PC-9 (cell line): ENCODE measurements around the gene PCDHB8. TPM values are rescaled to one million over a fixed set of nuclear protein-coding genes. Genes with fewer than 3 reads are reported as not detected.
A peak's percentile ranks its signal among the peaks of the same experiment; 100 is the strongest.
"Not testable (repeated sequence)": the region's sequence is repeated elsewhere in the genome, so short reads cannot be mapped to it uniquely, and the experiment has no call there.

Source experiments
- BruUV-seq: library from RNA; stranded (reverse); fragments of 400-500 nt; replicated peaks from 2 replicates; lab custom pipeline; 2021; lab: Mats Ljungman, UMichigan
- CTCF ChIA-PET: fragments of 300-600 bp; sonication (Branson Sonifier 250); formaldehyde crosslinking; loops from one replicate; lab custom pipeline; 2022; ENCODE audit warnings: antibody characterized with exemption; lab: Charles Lee
- POLR2A ChIA-PET: fragments of 300-600 bp; sonication (Branson Sonifier 250); formaldehyde crosslinking; loops from one replicate; lab custom pipeline; 2022; ENCODE audit warnings: antibody characterized with exemption; ENCODE audit not compliant: unreplicated experiment; lab: Charles Lee
- DNase-seq, 2 experiments: peaks; one replicate each; pipeline versions ENCODE4 v3.0.0 to v3.0.0-alpha.2; 2015 to 2022; ENCODE audit warnings: mixed read lengths in 1 of 2
- H2AFZ ChIP-seq: fragments of 200-600 bp; sonication (generic); 2 replicates; pipeline ENCODE4 v1.8.1; 2017; ENCODE audit warnings: antibody characterized with exemption
- H3F3A ChIP-seq: fragments of 200-600 bp; sonication (generic); 2 replicates; pipeline ENCODE4 v1.8.1; 2017; ENCODE audit warnings: antibody characterized with exemption, mild to moderate bottlenecking, low read depth; ENCODE audit not compliant: insufficient read depth
- H3K27ac ChIP-seq: fragments of 200-600 bp; sonication (generic); 2 replicates; pipeline ENCODE4 v1.6.1; 2016; ENCODE audit warnings: mixed run types
- H3K27me3 ChIP-seq: fragments of 200-600 bp; sonication (generic); 2 replicates; pipeline ENCODE4 v1.6.1; 2016; ENCODE audit warnings: low read depth, mixed run types; ENCODE audit not compliant: insufficient read depth
- H3K36me3 ChIP-seq: fragments of 200-600 bp; sonication (generic); 2 replicates; pipeline ENCODE4 v1.6.1; 2016; ENCODE audit warnings: low read depth, mixed run types
- H3K4me1 ChIP-seq: fragments of 200-600 bp; sonication (generic); replicated peaks from 2 replicates; pipeline ENCODE4 v1.6.1; 2016; ENCODE audit warnings: mixed run types; ENCODE audit not compliant: insufficient read depth
- H3K4me2 ChIP-seq: fragments of 200-600 bp; sonication (generic); 2 replicates; pipeline ENCODE4 v1.6.1; 2017; ENCODE audit warnings: mixed run types
- H3K4me3 ChIP-seq: fragments of 200-600 bp; sonication (generic); 2 replicates; pipeline ENCODE4 v1.6.1; 2016; ENCODE audit warnings: mixed run types
- H3K79me2 ChIP-seq: fragments of 200-600 bp; sonication (generic); 2 replicates; pipeline ENCODE4 v1.6.1; 2017; ENCODE audit warnings: low read depth, mixed run types
- H3K9me2 ChIP-seq: fragments of 200-600 bp; sonication (generic); 2 replicates; pipeline ENCODE4 v1.8.1; 2017; ENCODE audit warnings: mild to moderate bottlenecking; ENCODE audit not compliant: insufficient read depth
- H3K9me3 ChIP-seq: fragments of 200-600 bp; sonication (generic); 2 replicates; pipeline ENCODE4 v1.8.1; 2016; ENCODE audit warnings: low read depth; ENCODE audit not compliant: insufficient read depth
- H4K20me1 ChIP-seq: fragments of 200-600 bp; sonication (generic); 2 replicates; pipeline ENCODE4 v1.8.1; 2017; ENCODE audit not compliant: insufficient read depth
- CTCF ChIP-seq: fragments of 200-600 bp; sonication (generic); conservative IDR thresholded peaks from 2 replicates; pipeline ENCODE4 v1.6.1; 2017; ENCODE audit warnings: mixed run types, antibody characterized with exemption, mild to moderate bottlenecking, moderate library complexity
- EZH2 ChIP-seq: fragments of 200-600 bp; sonication (generic); IDR thresholded peaks from 2 replicates; pipeline ENCODE4 v1.8.0; 2017; ENCODE audit warnings: antibody characterized with exemption, low read depth
- intact Hi-C: fragments of 100-400 bp; cut with micrococcal nuclease; formaldehyde crosslinking; loops from one replicate; pipeline ENCODE4 v1.10.0; 2022; ENCODE audit not compliant: unreplicated experiment
- total RNA-seq: library from RNA; stranded (reverse); gene quantifications from 2 replicates; pipeline ENCODE4 v1.2.3, GENCODE V29; 2021

The PCDHB8 gene
- total RNA-seq, 1 experiment from 2014 or later: not detected

DNA sequence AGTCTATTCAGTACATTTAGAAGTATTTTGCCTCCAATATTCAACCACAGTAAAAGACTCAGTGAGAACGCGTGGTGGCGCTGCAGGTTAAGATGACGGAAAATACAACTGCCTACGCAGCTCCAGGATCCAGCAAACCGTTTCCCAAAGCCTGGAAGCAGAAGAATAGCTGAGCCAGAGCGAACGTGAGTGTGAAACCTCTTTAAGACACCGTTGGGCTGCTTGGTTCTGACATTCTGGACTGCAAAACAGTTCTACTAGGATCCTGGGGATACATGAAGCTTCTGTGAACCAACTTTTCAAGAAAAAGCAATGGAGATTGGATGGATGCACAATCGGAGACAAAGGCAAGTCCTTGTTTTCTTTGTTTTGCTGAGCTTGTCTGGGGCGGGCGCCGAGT lies 4.7 kb downstream of the PCDHB8 start, which contains the start of gene PCDHB16:
TSS of gene PCDHB16 (plus strand) at position 140 of the 400 bp plus-strand sequence. CDS start at position 313, 173 bp downstream.
- POLR2A ChIA-PET: no interaction called here
- CTCF ChIA-PET: no interaction called here
- H3F3A ChIP-seq: no peaks in the 10 kb centered on the region
- peak in 1 of 2 experiments; percentile 19 for DNase-seq
- no peaks in the 10 kb centered on the region for H3K27me3 ChIP-seq
- no peaks in the 10 kb centered on the region for H3K4me1 ChIP-seq
- TF ChIP-seq CTCF (peak; percentile 40; the same call in 1 of the 2 replicates), EZH2 (no peak)
- no peaks in the 10 kb centered on the region for H3K36me3 ChIP-seq
- H3K4me2 ChIP-seq: no peak within 1 kb of the TSS
- no peaks in the 10 kb centered on the region for H3K79me2 ChIP-seq
- H2AFZ ChIP-seq: no peak within 1 kb of the TSS
- no peaks in the 10 kb centered on the region for H3K9me3 ChIP-seq
- intact Hi-C loops: loop anchor here (10.0 kb wide), 1 partner anchor 97 kb away; no protein-coding TSS in a partner anchor
- H3K27ac ChIP-seq: no peak within 1 kb of the TSS
- no peaks in the 10 kb centered on the region for H4K20me1 ChIP-seq
- no peaks in the 10 kb centered on the region for H3K9me2 ChIP-seq
- BruUV-seq: no TSS peak
- H3K4me3 ChIP-seq: no peak within 1 kb of the TSS

GRCh38 chr5:141184117-141184855 lies 6.7 kb downstream of the PCDHB8 start:
- CTCF ChIA-PET, DNase-seq, H3K79me2 ChIP-seq: not testable (repeated sequence)

DNA sequence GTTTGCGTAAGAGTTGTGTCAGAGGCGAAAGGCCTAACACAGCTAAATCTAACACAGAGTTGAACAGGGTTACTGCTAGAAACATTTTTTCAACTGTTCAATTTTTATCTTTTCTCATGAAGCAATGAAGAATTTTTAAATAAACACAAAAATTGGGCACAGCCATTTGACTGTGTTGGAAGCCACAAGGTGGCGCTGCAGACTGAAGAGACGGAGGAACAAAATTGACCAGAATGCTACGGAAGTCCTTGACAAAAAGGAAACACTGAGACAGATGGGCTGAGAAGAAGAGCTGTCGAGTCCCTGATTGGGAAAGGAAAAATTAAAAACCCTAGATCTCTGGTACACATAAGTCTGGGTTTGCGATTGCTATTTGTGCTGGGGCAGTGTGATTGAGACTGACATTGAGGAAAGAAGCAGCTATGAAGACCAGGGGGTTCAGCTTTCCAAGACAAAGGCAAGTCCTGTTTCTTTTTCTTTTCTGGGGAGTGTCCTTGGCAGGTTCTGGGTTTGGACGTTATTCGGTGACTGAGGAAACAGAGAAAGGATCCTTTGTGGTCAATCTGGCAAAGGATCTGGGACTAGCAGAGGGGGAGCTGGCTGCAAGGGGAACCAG lies 9.4 kb downstream of the PCDHB8 start, which contains the start of gene PCDHB9:
TSS of gene PCDHB9 (plus strand) at position 265 of the 616 bp plus-strand sequence. CDS start at position 423, 158 bp downstream.
- no TSS peak for BruUV-seq

More at GRCh38 chr5:141184117-141184855, 6.7 kb downstream of the PCDHB8 start:
- H3K4me2 ChIP-seq, H4K20me1 ChIP-seq, H3K4me1 ChIP-seq, H3K9me3 ChIP-seq, H3K27ac ChIP-seq, H3K9me2 ChIP-seq, H3K27me3 ChIP-seq, BruUV-seq, H2AFZ ChIP-seq, H3F3A ChIP-seq, H3K36me3 ChIP-seq, H3K4me3 ChIP-seq, POLR2A ChIA-PET: not testable (repeated sequence)
- intact Hi-C loops: loop anchor here (10.0 kb wide), 1 partner anchor 99 kb away; no protein-coding TSS in a partner anchor

DNA sequence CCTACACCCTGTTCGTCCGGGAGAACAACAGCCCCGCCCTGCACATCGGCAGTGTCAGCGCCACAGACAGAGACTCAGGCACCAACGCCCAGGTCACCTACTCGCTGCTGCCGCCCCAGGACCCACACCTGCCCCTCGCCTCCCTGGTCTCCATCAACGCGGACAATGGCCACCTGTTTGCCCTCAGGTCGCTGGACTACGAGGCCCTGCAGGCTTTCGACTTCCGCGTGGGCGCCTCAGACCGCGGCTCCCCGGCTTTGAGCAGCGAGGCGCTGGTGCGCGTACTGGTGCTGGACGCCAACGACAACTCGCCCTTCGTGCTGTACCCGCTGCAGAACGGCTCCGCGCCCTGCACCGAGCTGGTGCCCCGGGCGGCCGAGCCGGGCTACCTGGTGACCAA lies 11.1 kb downstream of the PCDHB8 start:
- H3K27ac ChIP-seq, DNase-seq, H3F3A ChIP-seq, H3K4me3 ChIP-seq, CTCF ChIA-PET, POLR2A ChIA-PET, H3K36me3 ChIP-seq, H2AFZ ChIP-seq, H3K79me2 ChIP-seq, H3K9me3 ChIP-seq, H4K20me1 ChIP-seq, H3K4me2 ChIP-seq, H3K27me3 ChIP-seq, H3K9me2 ChIP-seq, BruUV-seq, H3K4me1 ChIP-seq: not testable (repeated sequence)
- intact Hi-C loops: loop anchor here (10.0 kb wide), 1 partner anchor 104 kb away; no protein-coding TSS in a partner anchor

More for the DNA sequence above, 9.4 kb downstream of the PCDHB8 start, which contains the start of gene PCDHB9:
- H3K79me2 ChIP-seq: no peaks in the 10 kb centered on the region
- peak in 1 of 2 experiments; percentile 11 for DNase-seq
- H3K36me3 ChIP-seq: no peaks in the 10 kb centered on the region
- no peak within 1 kb of the TSS for H3K27ac ChIP-seq
- ChIA-PET CTCF (interaction anchor here (0.6 kb wide), 1 partner anchor 1146 kb away, joined by 6 read pairs; no protein-coding TSS in a partner anchor), POLR2A (no interaction called here)
- no peak within 1 kb of the TSS for H3K4me3 ChIP-seq
- no peak for TF ChIP-seq EZH2
- peak; percentile 65 for TF ChIP-seq CTCF
- no peaks in the 10 kb centered on the region for H3K9me3 ChIP-seq
- H2AFZ ChIP-seq: no peak within 1 kb of the TSS
- intact Hi-C loops: loop anchor here (10.0 kb wide), 1 partner anchor 102 kb away; no protein-coding TSS in a partner anchor
- H3K4me2 ChIP-seq: no peak within 1 kb of the TSS
- H3K27me3 ChIP-seq: no peaks in the 10 kb centered on the region
- no peaks in the 10 kb centered on the region for H3F3A ChIP-seq
- no peaks in the 10 kb centered on the region for H4K20me1 ChIP-seq
- no peaks in the 10 kb centered on the region for H3K4me1 ChIP-seq
- H3K9me2 ChIP-seq: no peaks in the 10 kb centered on the region

DNA sequence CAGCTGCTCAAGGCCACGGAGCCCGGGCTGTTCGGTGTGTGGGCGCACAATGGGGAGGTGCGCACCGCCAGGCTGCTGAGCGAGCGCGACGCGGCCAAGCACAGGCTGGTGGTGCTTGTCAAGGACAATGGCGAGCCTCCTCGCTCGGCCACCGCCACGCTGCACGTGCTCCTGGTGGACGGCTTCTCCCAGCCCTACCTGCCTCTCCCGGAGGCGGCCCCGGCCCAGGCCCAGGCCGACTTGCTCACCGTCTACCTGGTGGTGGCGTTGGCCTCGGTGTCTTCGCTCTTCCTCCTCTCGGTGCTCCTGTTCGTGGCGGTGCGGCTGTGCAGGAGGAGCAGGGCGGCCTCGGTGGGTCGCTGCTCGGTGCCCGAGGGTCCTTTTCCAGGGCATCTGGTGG lies 11.5 kb downstream of the PCDHB8 start:
- CTCF ChIA-PET, H3F3A ChIP-seq, H2AFZ ChIP-seq, BruUV-seq, POLR2A ChIA-PET, H4K20me1 ChIP-seq, H3K4me3 ChIP-seq, H3K9me3 ChIP-seq, H3K4me2 ChIP-seq, H3K27me3 ChIP-seq, H3K27ac ChIP-seq, DNase-seq, H3K79me2 ChIP-seq, H3K36me3 ChIP-seq, H3K4me1 ChIP-seq, H3K9me2 ChIP-seq: not testable (repeated sequence)
- intact Hi-C loops: loop anchor here (10.0 kb wide), 1 partner anchor 104 kb away; no protein-coding TSS in a partner anchor
